HG02571 (cell line): ENCODE results near the gene HSPG2.

Experiments
- ATAC-seq: cut with Tn5 transposase; IDR thresholded peaks from one replicate; pipeline ENCODE4 v1.9.1; 2021; ENCODE audit warnings: mild to moderate bottlenecking, moderate library complexity; ENCODE audit not compliant: unreplicated experiment

The HSPG2 gene

DNA sequence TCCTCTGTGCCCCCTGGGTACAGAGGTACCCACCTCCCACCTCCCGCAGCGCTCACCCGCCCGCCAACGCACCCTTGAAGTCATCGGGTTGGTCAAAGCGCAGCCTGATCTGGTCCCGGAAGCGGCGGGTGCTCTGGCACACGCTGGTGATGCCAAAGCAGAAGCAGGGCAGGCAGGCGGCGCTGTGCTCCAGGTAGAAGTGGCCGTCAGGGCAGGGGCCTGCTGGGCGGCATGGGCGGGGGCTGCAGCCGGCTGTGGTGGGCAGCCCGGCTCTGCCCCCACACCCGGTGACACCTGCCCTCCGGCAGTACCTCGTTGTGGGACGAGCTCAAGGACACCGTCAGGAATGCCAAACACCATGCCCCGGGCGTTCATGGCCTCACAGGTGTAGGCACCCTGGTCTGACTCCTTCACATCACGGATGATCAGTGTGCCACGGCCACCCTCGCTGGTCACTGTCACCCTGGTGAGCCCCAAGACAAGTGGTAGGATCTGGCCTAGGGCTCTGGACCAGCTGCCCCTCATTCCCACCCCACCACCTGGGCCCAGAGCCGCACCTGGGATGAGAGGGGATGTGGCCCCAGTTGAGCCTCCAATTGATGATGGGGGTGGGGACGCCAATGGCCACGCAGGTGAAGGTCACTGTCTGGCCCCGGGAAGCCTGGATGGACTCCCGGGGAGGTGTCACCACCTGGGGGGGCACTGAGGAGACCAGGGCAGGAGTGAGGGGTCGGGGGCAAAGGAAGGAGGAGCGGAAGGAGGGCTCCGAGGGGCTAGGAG, 52.5 kb downstream of the HSPG2 start:
- ATAC-seq: no peak

DNA sequence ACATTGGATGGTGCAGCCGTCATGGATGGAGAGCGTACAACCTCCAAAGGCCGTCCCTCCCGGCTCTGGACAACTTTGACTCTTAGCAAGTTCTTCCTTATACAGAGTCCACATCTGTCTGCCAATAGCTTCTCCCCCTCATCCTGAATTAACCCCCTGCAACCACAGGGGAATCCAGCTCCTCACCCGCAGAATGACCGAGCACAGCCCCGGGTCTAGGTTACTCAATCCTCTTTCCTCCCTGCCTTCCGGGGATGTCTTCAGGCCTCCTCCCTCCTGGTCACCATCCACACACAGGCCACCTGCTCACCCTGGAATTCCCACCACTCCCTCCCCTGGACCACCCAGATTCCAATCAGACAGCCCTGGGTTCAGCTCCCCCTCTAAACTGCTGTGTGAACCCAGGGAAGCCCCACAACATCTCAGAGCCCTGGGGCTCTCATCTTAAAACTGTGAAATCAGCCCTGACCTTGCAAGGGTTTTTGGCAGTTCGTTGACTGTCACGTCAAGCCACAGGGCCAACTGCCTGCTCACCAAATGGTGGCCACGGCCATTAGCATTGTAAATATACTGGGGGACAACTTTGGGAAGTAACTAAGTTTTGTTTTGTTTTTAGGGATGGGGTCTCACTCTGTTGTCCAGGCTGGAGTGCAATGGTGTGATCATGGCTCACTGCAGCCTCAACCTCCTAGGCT, 54.2 kb downstream of the HSPG2 start:
- ATAC-seq: no peak

DNA sequence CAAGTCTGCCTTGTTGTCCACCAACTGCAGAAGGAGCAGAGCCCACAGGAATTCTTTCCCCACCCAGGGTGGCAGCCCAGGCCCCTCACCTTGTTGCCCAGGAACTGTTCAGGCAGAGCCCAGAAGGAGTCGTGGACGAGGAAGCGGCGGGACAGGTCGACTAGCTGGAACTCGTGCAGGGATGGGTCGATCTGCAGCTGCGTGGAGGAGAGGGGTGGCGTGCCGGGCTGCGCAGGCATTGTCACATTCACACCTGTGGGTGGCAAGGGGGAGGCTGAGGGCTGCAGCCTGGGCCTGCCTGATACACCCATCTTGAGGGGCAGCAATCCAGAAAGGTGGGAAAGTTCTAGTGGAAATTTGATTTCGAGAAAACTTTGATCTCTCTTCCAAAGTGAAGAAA, 55.9 kb downstream of the HSPG2 start:
- ATAC-seq: no peak

DNA sequence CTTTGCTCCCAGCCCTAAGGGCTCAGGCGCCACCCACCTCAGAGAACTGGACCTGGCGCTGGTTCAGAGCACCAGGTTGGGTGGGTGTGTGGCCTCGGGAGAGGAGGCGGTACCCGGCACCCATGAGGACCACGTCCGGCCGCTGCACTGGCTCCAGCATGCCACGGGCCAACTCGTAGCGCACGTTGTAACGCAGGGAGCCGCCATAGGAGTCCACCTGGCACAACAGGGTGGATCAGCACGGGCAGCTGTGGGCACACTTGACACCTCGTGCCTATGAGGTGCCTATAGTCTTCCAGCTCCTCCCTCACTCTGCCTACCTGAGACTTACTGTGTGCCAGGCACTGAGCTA, 56.5 kb downstream of the HSPG2 start:
- ATAC-seq: no peak

DNA sequence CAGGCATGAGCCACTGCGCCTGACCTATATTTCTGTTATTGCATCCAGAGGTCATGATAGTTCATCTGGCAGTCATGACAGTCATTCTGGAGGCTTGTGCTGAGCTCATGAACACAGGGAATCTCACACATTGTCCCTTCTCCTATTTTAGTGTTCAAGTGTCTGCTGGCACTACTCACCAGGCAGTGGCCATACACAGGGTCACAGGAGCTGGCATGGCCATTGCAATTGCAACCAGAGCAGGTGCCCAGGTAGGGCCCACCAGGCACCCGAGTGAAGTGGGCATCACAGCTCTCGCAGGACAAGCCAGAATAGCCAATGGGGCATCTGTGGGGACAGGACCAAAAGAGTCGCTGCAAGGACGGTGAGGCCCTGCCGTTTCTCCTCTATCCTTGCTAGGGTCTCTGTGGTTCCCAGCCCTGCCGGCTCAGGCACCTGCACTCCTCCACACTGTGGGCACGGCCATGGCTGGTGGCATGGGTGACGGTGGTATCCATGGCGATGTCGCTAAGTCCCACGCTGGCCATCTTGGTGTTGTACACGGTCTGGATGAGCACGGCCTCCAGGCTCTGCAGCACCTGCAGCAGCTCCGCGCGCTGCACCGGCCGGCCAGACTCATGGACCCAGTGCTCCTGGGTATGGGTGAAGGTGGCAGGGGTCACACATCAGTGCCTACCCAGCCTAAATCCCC, 57.0 kb downstream of the HSPG2 start:
- ATAC-seq: no peak

DNA sequence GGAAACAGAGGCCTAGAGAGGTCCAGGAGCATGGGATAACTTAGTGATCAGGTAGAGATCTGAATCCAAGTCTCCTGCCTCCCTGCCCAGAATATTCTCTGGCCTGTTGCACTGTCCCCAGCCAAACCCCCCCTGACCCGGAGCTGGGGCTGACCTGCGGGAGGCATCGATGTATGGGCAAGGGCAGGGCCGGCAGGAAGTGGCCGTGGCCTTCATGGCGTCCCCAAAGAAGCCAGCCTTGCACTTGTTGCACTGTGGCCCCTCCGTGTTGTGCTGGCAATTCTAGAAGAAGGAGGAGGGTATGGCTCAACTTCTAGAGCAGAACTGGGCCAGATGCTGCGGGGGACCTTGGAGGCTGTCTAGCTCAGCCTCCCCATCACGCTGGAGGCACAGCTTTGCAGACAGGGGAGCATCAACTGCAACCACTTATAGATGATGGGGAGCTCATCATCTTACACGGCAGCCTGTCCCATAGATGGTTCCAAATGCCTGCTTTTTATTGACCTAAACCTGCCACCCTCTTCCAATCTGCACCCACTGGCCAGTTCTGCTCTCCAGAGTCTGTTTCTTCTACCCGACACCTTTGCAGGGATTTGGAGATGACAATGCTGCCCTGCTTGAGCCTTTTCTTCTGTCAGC, 58.2 kb downstream of the HSPG2 start:
- ATAC-seq: no peak

DNA sequence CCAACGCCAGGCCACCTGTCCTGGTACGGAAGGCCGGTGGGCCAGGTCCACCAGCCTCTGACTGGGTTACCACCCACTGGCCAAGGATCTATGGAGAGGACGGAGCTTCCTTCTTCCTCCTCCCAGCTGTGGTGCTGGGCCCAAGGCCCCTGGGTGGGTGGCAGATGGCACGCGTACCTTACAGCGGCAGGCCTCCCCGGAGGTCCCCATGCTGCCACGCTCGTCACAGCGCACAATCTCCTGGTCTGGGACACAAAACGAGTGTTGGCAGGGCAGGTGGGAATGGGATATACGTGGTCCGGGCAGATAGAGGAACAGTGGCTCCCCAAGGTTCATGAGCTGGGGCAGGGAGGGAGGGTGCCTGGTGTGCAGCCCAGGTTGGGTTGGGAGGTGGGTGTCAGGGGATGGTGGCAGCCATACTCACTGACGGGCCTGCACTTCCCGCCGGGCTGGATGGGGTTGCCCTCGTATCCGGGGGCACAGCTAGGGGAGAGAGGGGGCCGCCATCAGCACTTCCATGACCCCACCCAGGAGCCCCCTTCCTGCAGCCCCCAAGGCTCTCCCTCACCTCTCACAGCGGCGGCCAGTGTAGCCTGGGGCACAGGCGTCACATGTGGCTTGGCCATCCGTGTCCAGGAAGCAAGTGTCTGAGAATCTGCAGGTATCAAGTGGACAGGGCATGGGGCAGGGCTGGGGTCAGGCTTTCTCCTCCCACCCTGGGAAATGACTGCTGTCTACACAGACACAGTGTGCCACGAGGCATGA, 58.9 kb downstream of the HSPG2 start:
- no peak for ATAC-seq

DNA sequence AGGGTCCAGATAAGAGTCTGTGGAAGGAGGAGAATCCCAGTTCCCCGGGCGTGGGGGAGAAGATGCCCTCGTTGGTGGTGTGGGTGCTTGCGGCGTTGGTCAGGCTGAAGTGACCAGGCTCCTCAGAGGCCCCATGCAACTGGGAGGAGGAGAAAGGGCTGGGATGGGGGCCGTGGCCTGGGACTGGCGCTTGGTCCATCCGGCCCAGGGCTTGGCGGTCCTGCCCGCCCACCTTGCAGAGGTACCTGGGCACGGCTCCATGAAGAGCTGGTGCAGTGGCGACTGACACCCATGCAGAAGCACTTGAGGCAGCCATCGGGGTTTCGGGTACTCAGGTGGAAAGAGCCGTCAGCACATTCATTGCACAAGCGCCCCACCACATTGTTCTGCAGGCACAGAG, 60.8 kb downstream of the HSPG2 start:
- ATAC-seq: no peak

DNA sequence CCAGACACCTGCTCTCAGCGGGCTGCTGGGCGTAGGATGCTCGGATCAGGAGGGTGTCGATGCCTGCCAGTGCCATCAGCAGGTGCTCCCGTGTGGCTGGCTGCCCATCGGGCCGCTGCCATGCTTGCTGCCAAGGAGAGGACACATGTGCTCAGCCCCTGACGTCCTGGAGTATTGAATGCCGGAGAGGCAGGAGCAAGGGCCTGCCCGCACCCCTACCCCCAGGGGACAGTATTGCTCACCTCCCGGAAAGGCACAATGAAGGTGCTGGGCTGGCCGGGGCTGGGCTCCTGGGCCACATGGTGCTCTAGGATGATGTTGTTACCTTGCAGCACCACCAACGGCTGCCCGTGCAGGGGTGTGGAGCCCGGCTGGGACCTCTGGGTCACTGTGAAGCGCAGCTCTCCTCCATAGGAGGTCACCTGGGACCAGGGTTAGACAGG, 61.5 kb downstream of the HSPG2 start:
- ATAC-seq: no peak

DNA sequence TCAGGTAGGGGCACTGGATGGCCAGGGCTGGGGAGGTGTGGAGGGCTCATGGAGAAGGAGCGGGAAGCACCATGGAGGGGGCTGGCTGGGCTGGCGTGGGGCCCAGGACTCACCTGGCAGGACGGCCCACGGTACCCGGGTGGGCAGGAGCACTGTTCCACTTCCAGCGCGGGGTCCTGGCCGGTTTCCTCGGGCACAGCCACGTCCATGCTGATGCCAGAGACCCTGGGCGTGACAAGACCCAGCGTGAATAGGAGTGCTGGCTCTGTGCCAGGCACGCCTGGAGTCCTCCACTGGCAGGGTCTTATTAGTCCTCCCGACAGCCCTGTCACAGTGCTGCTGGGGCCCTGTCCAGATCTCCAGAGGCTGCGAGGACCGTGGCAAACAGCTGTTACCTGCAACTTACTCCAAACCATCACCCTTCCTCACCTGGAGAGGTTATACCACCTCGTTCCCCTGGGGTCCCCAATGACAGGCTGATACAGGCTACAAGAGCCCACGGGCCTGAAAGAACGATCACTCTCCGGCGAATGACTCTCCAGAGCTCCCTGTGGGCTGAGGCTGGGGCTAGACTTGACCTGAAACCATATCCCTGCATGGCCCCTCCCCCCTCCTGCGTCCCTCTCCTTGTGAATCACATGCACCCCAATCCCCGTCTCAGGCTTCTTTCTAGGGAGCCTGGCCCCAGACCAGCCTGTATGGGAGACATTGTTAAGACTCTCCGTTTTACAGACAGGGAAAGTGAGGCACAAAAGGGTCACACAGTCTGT, 62.1 kb downstream of the HSPG2 start:
- no peak for ATAC-seq

DNA sequence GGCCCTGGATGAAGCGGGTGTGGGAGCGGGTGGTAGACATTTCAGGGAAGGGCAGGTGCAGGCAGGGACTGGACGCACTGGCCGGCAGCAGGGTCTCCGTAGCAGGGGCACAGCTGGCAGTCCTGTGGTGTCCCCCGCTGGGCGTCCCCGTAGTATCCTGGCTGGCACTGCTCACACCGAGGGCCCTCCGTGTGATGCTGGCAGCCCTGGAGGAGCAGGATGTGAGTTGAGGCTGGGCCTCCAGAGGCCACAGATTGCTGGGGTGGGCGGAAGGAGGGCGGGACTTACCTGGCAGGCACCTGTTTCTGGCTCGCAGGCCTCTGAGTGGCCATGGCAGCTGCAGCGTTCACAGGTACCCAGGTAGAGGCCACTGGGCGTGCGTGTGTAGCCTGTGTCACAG, 62.8 kb downstream of the HSPG2 start:
- ATAC-seq: no peak

DNA sequence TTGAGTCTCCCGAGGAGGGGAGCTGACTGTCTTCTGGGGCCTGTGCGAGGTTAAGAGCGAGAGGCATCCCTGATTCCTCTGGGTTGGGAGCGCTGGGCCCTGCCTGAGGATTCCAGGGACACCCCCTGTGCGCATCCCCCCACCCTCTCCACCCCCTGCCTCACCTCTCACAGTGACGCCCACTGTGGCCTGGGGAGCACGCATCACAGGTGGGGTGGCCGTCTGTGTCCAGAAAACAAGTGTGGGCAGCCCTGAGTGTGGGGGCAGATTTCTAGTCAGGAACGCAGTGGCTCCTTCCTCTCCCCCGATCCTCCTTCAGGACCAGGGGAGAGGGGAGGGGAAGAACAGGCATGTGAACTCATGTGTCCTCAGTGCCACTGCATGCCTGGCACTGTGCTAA, 63.3 kb downstream of the HSPG2 start:
- no peak for ATAC-seq

DNA sequence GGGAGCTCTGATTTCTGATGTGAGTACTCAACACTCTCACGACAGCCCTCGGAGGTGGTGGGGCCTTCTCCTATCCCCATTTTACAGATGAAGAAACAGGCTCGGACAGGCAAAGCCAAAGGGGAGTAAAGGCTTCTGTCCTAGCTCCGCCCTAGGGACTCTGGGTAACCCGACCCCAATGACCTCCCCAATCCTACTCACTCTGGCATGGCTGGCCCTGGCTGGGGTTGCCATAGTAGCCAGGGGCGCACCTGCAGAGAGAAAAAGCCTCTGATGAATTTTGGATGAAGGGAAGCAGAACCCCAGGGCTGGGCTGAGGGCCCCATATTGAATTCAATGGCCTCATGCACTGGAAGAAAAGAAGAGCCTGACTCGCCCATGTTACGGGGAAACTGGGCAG, 63.9 kb downstream of the HSPG2 start:
- ATAC-seq: no peak

DNA sequence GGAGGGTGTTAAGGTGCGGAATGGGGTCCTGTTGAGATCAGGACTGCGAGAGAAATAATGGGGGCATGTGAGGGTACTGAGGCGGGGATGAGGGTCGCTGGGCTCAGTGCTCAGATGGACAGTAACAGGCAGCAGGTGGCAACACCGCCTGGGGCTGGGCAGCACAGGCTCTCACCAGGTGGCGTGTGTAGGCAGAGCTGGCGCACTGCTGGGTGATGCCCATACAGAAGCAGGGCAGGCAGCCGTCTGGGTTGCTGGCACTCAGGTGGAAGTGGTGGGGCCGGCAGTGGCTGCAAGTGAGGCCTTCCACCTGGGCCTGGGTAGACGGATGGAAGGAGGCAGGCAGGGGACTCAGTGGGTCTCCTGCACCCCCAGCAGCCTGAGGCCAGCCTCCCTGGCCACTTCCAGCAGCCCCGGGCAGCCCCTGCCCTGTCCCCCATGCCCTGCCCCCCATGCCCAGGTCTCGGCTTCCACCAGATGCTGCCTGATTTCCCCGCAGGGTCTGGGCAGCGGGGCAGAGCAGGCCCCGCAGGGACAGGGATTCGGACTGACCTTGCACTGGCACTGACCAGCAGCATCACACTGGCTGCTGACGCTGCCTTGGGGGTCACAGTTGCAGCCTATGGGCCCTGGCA, 64.5 kb downstream of the HSPG2 start:
- no peak for ATAC-seq

DNA sequence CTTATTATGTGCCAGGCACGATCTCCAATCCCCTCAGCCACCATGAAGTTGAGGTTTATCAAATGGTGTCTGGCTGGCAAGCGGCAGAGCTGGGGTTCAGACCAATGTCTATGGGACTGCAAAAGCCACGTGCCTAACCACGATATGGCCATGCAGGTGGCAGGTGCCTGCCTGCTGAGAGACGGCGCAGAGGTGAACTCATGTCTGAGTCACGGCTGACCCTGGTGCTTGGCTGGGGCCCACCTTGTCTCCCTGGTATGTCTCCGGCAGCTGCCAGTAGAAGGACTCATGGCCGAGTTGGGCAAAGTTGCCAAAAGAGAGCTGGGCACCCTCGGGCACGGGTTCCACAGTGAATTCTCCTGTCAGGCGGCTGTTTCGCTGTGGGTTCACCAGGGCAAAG, 65.2 kb downstream of the HSPG2 start:
- no peak for ATAC-seq

DNA sequence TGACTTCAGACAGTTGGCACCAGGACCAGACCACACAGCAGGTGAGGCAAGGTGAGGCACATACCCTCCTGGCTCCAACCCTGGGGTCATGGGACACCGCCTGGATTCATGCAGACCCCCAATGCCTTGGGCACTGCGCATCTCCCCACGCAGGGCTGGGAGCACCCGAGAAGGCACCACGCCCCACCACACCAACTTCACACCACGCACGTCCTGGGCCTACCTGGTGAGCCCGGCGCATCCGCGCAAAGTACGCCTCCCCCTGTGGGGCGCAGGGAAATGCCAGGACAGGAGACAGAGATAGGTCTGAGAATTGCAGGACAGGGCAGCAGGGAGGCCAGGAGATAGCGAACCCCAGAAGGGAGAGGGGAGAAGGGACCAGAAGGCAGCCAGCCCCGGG, 66.5 kb downstream of the HSPG2 start:
- ATAC-seq: no peak

DNA sequence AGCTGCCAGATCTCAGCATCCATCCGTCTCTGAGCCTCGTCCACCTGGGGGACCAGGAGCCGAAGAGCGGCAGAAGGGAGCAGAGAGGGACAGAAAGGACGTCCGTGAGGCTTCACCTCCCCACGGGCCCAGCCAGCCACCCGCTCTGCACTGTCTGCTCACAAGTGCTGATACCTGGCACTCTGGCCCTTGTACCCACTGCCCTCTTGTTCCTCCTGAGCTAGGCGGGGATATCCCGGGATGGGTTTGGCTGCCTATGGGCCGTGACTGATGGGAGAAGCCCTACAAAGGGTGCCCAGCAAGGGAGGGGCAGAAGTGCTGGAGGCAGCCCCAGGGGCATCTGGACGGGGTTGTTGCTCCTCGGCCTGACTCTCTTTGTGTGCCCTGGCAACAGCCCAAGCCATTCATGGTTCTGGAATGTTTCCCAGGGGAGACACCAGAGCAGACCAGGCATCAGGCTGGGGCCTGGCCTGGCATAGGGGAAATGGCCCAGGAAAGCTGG, 67.4 kb downstream of the HSPG2 start:
- no peak for ATAC-seq

DNA sequence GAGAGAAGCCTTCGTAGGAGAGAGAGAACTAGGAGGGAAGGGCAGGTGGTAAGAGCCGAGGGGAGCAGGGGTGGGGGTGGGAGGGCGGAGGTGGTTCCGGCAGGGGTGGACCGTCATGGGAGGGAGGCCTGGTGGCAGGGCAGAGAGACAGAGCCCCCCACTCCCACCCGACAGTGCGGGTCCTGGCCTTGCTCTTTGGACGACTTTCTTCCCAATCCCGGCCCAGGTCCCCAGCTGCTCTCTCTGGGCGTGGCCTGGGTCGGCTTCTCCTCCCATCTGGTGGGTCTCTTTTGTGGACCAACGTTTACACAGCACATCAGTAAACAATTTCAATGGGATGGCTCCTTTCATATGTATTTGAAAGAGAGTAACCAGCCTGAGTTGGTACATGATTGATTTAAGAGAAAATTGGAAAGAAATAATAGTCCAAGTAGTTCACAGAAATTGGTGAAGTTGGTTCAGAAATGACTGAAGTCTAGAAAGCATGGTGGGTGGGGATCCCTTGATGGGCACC, 68.1 kb downstream of the HSPG2 start:
- no peak for ATAC-seq

DNA sequence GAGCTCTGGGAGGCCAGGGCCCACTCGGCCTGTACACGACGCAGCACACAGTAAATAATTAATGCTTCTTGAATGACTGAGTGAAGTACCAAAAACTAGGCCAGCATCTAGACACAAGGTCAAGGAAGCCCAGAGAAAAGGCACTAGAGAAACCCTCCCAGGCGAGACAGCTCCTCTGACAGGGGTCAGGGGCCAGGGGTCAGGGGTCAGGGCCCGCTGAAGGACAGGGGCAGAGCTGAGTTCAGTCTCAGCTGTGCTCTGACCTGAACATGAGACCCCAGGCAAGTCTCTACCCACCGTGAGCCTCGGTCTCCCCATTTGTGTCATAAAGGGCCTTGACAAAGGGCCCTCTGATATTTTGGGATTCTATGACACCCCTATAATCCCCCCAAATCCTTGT, 68.6 kb downstream of the HSPG2 start:
- no peak for ATAC-seq
